ENCODE measurements around the gene CYP24A1. TPM values are rescaled to one million over a fixed set of nuclear protein-coding genes. Genes with fewer than 3 reads are reported as not detected.
A peak's percentile ranks its signal among the peaks of the same experiment; 100 is the strongest.

CYP24A1 gene
- total RNA-seq, 1 donor: 0.27 TPM

DNA sequence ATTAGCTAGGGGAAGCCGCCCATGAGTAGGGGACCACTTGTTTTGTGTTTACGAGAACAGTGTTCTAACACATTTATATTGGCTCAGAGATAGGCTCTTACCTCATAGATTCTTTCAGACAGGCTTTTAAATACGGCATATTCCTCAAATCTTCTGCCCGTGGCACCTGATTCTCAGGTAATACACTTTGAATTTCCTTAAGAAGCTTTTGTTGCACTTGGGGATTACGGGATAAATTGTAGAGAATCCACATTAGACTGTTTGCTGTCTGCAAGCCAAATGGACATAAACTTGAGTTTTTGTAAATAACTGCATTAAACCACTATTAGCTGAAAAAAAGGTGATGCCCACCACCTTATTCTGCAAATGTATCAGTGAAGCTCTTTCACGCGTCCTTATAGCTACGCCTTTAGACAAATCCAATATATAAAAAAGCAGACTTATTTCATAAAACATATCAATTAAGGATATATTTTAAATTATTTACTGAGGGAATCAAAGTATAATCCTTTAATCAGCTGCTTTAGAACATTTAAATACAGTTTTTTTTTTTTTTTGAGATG lies 14.8 kb downstream of the CYP24A1 start:
- no peak for DNase-seq (ENCODE audit: low read depth in 2 of 3, low spot score in 2 of 3)

DNA sequence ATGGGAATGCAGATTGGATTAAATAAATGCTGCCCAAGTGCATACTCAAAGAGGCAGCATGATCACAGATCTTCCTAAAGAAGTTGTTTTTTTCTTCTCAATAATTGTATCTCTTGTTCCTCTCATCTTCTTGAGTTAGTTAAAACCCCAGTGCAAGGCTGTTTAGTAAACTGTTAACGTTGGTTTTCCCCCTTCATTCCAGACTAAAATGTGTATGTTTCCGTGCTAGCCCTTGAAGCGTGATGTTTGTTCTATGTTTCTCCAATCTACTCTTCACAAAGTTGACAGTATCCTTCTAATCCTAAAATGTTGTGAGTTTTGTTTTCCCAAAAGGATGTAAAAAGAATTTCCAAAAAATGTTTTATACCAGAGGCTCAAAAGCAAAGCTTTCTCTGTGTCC lies 15.6 kb downstream of the CYP24A1 start:
- no peak for DNase-seq (ENCODE audit: low read depth in 2 of 3, low spot score in 2 of 3)

DNA sequence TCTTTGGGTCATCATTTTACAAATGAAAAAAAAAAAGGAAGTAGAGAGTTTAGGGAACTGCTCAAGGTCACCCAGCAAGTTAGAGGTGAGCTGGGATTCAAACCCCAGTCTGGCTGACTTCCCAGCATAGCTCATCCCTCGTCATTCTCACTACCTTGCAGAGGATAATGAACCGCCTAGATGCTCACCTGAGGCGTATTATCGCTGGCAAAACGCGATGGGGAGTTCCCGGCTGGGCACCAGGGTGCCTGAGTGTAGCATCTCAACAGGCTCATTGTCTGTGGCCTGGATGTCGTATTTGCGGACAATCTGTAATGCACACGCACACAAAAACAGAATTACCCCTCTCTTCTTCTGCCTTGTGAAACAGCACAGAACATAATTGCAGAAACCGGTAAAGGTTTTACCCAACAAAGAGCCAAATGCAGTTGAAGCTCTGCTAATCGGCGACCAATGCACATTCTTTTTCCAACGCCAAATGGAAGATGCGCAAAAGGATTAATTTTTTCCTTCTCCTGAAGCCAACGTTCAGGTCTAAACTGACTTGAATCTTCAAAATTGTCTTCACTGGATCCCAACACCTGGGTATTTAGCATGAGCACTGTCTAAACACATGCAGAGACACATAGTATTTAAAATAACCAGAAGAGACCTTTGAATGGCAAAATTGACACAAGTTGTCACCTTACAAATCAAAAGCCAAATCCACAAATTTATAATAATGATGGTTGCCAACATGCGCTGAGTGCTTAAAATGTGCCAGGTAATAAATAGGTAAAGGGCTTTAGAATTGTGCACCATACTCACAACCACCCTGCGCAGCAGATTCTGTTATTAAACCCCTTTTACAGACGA lies 16.6 kb downstream of the CYP24A1 start:
- DNase-seq (ENCODE audit: low read depth in 2 of 3, low spot score in 2 of 3): no peak

DNA sequence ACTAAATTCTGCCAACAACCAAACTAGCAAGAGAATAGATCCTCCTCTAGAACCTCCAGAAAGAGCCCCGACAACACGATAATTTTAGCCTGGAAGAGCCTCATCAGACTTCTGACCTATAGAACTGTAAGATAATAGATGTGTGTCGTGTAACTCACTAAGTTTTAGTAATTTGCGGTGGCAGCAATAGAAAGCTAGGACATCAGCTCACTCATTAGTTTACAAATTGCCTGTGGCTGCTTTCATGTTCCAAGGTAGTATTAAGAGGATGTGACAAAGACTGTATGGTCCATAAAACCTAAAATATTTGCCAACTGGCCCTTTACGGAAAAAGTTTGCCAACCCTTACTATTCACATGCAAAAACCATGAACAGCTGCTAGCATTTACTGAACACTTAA lies 17.3 kb downstream of the CYP24A1 start:
- no peak for DNase-seq (ENCODE audit: low read depth in 2 of 3, low spot score in 2 of 3)

DNA sequence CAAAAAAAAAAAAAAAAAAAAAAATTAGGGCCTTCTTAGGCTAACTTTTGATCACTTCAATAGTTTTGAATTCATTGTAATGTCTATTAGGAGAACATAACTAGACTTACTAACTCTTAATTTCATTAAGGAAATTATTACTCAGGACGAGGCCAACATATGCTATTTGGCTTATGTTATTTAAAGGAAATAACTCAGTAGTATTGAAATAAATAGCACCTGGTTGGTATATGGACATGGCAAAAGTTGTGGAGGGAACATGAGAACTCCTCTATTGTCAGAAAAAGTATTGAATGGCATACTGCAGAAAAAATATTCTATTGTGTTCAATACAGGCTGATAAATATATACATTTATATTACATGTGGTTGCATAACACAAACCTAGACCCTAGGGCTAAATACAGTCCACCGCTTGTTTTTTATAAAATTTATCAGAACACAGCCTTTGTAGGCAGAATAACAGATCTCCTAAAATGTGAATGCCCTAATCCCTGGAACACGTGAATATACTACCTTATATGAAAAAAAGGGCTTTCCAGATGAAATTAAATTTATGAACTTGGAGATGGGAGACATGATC lies 18.0 kb downstream of the CYP24A1 start:
- DNase-seq (ENCODE audit: low read depth in 2 of 3, low spot score in 2 of 3): no peak

DNA sequence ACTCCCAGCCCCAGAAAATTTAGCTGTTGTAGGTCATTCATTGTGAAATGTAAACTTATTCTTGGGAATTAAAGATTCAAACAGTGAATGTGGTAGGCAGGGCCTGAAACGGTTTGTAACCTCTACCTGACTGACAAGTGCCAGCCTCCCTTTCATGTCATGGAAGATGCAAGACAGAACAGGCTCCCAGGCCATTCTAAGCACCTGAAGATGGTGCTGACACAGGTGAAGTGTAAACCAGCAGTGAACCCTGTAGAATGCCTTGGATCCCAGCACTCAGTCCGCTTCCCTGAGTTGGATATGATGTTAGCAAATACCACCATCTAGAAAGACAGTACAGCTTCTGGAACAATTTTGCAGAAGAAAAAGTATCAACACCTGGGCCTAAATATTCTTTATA lies 19.3 kb downstream of the CYP24A1 start:
- no peak for DNase-seq (ENCODE audit: low read depth in 2 of 3, low spot score in 2 of 3)

DNA sequence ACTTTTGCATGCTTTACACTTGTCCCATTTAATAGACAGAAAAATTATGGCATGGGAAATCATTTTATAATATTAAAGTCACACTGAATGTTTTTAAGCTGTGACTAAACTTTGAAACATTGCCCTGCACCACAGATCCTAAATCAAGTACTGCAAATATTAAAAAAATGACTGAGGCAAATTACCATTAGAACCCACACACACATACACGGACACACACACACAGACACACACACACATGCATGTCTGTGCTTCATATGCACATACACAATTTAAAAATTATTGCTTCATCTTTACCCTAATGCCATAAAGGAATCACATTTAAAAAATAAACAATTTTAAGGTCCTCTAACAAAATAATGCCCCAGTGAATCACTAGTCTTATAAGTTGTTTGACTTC lies 19.9 kb downstream of the CYP24A1 start:
- no peak for DNase-seq (ENCODE audit: low read depth in 2 of 3, low spot score in 2 of 3)

DNA sequence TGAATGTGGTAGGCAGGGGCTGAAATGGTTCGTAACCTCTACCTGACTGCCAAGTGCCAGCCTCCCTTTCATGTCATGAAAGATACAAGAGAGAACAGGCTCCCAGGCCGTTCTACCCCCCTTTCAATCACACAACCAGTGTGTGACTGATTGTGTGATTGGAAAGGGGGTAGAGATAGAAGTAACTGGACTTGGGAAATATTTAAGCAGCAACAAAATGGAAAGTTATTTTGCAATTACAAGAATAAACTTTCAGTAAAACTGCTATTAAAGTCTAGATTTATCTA lies 20.8 kb downstream of the CYP24A1 start:
- DNase-seq (ENCODE audit: low read depth in 2 of 3, low spot score in 2 of 3): no peak

DNA sequence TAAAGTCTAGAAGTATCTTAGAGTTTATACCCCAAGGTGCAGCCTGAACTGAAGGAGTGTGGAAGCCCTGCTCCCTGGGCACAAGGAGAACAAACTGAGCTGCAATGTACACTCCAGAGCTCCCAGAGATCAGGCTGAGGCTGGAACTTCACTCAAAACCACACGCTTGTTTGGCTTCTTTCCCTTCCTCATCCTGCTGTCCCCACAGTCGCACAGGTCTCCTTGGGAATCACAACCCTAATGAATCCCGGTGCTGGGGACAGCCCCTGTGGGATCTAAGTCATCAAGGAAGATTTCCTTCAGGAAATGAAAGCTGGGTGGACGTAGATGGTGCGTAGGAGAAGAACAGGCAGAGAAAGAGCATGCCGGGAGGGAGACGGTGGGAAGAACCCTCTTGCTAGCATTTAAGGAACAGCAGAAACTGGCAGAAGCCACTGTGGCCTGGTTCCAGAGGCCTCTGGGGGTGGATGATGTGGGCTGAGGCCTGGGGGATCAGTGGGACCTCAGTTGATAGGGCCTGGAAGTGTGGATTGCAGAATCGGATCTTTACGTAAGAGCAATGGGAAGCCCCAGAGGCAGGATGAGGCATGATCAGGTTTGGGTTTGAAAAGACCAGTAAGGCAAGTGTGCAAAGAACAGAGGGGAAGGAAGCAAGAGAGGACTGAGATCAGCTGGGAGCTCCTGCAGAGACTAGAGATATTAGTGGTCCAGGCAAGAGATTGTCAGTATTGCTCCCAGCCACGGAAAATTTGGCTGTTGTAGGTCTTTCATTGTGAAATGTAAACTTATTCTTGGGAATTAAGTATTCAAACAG lies 21.4 kb downstream of the CYP24A1 start:
- DNase-seq (ENCODE audit: low read depth in 2 of 3, low spot score in 2 of 3): no peak

DNA sequence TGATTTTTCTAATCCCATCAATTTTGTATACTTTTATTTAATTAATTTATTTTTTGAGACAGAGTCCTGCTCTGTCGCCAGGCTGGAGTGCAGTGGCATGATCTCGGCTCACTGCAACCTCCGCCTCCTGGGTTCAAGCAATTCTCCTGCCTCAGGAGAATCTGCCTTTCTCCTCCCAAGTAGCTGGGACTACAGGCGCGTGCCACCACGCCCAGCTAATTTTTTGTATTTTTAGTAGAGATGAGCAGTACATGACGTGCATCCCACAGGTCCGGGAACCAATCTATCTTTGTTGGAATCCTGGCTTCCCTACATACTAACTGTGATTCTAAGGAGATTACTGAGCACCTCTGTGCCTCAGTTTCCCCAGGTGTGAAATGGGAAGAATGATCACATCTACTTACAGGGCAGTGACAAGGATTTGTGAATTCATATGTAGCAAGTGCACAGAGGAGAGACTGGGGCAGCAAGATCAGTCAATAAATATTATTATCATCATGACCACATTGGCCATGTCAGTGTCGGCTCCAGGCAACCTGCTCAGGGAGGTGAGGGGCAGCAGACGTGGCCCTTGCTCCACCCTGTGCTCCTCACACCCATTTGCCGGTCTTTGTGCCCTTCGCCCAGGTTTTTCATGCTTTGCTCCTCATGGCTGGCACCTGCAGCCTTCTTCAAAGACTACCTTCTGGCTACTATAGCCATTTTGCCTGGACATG lies 22.1 kb downstream of the CYP24A1 start:
- no peak for DNase-seq (ENCODE audit: low read depth in 2 of 3, low spot score in 2 of 3)

DNA sequence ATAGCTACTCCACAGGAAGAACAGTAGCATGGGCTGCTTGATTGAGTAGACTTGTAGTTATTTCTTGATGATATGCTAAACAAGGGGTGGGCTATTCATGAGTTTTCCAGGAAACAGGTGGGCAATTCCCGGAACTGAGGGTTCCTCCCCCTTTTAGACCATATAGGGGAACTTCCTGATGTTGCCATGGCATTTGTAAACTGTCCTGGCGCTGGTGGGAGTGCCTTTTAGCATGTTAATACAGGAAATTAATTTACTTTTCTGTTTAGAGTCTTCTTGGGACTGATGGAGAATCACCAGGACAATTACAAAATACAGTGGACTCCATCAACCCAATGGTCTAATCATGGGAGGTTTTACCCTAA lies 22.7 kb downstream of the CYP24A1 start:
- DNase-seq (ENCODE audit: low read depth in 2 of 3, low spot score in 2 of 3): peak in 1 of 3 donors; percentile 35

DNA sequence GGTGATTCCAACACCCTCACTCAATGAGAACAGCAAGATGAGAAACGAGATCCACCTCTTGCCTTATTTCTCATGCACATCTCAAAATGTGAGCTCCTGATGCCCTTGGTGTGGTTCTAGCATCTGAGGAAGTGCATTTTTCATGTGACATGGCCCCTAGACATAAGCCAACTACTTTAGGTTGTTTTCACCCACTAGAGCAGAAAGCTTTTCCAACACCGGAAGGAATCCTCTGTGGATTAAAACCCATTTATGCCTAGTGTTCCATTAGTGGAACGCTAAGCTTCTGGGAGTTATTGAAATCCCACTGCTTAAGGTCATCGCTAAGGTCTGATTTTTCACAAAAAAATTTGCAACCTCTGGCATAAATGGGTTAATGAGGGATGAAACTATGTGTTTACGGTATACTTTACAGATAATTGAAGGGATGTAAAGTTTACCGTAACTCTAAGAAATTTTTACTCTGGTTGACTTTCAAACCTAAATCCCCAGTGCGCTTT lies 24.0 kb downstream of the CYP24A1 start:
- DNase-seq (ENCODE audit: low read depth in 2 of 3, low spot score in 2 of 3): no peak

DNA sequence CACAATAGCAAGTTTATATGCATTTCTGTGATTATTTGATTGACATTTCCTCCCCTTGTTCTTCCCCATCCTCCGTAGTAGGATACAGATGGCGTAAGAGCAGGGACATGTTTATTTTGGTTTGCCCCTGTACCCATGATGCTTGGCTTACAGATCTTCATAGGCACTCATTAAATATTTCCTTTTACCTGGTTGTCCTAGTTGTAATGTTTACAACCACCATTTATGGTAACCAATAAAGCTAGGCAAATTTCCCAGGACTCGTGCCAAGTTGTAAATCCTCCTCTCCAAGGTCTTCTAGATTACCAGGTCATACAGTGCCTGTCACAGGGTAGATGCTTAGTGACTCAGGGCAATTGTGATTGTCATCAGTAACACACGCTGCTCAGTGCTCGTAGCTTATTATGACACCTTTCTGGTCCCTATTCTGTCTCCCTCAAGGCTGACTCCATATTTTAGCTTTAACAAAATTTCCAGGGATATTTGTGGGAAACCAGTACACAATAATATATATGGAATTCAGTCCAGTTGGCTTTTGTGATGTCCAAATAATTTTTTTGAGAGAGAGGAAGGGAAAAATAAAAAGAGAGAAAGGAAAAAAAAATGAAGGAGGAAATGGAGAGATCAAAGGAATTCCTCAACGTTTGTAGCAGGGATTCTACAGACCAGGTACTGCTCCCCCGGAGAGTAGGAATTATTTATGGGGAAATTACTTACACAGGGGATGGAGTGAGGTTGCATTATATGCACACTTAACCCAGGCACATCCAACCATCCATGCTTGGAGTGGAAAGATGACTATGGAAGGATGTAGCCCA lies 24.6 kb downstream of the CYP24A1 start:
- no peak for DNase-seq (ENCODE audit: low read depth in 2 of 3, low spot score in 2 of 3)

DNA sequence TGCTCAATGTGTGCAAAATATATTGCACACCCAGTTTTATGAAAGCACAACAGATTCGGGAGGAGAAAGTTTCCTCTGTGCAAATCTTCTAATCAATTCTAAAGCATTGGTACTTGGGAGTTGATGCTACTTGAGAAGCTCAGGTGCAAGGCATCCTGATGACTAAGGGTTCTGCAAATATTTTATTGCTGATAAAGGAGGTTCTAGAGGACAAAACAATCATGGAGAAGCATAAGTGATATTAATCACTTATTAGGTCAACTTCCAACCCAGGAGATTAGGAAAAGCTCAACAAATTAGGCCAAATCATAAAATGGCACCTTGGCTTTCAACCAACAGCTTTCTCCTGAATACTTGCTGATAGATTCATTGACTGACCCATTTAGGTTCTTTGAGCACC lies 27.1 kb downstream of the CYP24A1 start:
- DNase-seq (ENCODE audit: low read depth in 2 of 3, low spot score in 2 of 3): no peak

DNA sequence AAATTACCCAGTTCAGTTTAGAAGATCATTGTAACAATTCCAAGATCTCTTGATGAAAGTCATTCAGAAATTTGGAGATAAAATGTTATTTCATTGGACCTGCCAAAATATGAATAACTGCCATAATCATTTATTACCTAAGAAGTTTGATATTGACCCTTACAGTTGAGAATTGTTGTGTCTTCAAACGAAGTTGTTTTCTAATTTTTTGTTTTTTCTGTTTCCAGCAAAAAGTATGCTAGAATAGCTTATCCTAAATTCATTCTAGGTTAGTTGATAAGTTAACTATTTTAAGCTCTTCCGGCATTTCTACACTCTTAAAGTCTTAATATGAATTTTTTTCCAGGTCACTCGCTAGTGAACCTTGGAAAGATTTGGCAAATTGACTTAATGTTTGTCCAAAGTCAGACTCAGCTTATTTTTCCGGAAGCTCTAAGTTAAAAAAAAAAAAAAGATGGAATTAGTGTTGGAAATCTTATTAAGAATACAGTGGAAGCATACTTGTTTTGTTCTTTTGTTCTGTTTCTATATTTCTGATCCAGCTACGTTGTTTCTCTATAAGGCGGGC lies 28.9 kb downstream of the CYP24A1 start:
- DNase-seq (ENCODE audit: low read depth in 2 of 3, low spot score in 2 of 3): no peak

DNA sequence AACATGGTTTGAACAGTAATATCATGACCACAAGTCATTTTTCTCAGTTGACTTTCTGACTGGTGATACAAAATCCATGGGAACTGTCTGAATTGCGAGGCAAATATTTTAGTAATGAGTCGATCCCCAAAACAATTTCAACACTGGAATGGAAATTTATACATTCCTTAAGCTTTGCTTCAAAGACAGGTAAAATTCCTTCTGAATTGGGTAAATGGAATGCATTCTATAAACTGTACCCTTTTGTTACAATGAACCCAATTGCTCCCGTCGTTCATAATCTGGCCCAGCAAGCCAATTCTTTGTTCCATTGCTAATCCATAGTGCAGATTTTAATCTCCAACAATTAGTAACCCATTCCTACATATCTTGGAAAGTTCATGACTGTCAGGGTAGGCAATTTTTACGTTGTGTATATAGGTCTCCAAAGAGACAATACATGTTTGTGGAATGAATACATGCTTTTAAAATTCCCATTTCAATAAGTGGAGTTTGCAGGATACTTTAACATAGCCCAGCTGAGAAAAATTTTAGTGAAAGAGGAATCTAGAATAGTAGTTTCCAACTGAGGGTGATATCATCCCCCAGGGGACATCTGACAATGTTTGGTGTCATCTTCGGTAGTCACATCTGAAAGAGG lies 32.7 kb downstream of the CYP24A1 start:
- no peak for DNase-seq (ENCODE audit: low read depth in 2 of 3, low spot score in 2 of 3)

DNA sequence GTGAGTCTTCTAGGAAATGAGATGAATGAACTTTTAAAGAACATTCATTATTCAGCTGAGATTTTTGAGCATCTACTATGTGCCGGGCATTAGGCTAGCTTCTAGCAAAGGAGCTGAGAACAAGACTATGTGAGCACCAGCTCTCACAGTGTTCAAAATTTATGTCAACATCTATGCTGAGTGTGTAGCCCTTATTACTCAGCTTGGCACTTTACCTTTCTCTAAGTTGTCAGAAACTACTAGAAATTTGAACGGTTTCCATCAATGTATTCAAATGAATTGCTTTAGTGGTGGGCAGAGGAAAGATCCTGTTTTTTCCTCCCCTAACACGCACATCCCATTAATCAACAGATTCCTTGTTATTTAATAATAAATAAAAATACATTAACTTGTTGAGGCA lies 33.3 kb downstream of the CYP24A1 start:
- DNase-seq (ENCODE audit: low read depth in 2 of 3, low spot score in 2 of 3): no peak

DNA sequence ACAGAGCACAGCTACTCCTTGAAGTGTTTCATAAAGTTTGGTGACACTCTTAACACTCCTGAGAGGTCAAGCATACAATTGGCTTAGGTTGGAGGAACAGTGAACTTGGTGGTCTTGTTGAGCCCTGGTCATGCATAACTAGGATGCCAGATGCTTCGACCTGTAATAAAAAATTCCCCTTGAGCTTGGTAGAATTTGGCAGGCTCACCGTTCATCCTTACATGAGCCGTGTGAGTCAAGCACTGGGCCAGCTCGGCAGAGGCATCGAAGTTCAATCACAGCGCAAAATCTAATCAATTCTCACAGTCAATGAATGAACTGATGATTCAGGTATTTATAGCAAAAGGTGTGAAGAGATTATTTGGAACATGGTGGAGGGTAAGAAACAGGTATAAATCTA lies 33.7 kb downstream of the CYP24A1 start:
- no peak for DNase-seq (ENCODE audit: low read depth in 2 of 3, low spot score in 2 of 3)

DNA sequence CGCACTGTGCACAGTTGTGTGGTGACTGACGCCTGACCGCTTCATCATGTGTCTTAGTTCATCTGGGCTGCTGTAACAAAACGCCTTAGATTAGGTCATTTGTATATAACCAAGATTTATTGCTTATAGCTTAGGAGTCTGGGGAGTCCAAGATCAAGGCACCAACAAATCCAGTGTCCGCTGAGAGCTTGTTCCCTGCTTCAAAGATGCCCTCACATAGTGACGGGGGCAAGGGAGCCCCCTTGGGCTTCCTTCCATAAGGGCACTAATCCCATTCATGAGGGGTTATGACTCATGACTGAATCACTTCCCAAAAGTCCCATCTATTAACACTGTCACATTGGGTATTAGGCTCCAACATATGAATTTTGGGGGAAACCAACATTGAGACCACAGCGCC lies 34.6 kb downstream of the CYP24A1 start:
- no peak for DNase-seq (ENCODE audit: low read depth in 2 of 3, low spot score in 2 of 3)

Data from hematopoietic multipotent progenitor cell (in vitro differentiated cells).